ENCODE measurements around the gene LRRC18.

DNA sequence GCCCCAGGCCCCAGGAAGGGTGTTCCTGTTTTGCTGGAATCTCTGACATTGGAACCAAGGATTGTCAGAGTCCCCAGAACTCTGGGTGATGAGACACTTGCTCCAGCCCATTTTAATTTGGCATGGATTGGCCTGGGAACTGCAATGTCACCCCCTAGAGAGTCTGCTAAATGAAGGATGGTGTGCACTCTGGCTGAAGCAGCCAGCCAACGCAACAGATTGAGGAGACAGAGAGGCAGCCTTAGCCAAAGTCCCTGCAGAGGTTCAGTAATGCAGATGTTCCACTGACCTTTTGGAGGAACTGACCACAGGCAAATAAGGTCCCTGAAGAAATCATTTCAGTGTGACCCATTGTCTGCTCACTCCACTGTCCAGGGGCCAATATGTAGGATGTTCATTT is 13.4 kb downstream of the LRRC18 start:
- no peak for TF ChIP-seq EZH2 (IDR thresholded peaks at IDR 0.05)
- TF ChIP-seq, protein P1, sequence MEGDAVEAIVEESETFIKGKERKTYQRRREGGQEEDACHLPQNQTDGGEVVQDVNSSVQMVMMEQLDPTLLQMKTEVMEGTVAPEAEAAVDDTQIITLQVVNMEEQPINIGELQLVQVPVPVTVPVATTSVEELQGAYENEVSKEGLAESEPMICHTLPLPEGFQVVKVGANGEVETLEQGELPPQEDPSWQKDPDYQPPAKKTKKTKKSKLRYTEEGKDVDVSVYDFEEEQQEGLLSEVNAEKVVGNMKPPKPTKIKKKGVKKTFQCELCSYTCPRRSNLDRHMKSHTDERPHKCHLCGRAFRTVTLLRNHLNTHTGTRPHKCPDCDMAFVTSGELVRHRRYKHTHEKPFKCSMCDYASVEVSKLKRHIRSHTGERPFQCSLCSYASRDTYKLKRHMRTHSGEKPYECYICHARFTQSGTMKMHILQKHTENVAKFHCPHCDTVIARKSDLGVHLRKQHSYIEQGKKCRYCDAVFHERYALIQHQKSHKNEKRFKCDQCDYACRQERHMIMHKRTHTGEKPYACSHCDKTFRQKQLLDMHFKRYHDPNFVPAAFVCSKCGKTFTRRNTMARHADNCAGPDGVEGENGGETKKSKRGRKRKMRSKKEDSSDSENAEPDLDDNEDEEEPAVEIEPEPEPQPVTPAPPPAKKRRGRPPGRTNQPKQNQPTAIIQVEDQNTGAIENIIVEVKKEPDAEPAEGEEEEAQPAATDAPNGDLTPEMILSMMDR (IDR thresholded peaks at IDR 0.05 in 2 of 3, conservative IDR thresholded peaks at IDR 0.05 in 1 of 3; ENCODE audit: borderline replicate concordance in 1 of 3, insufficient read depth in 1 of 3, low read depth in 2 of 3, low read length in 2 of 3), result no peak
- TF ChIP-seq POLR2A (IDR thresholded peaks at IDR 0.05; ENCODE audit: borderline replicate concordance, extremely low read depth, insufficient read depth, insufficient read length), result no peak
- no peak for TF ChIP-seq ZNF274 (IDR thresholded peaks at IDR 0.05; ENCODE audit: low read depth, low read length)
- no peak for TF ChIP-seq CBX3 (IDR thresholded peaks at IDR 0.05; ENCODE audit: low read depth)
- no peak for TF ChIP-seq POLR2AphosphoS5 (IDR thresholded peaks at IDR 0.05; ENCODE audit: low read depth, low read length)
- TF ChIP-seq, protein P2, sequence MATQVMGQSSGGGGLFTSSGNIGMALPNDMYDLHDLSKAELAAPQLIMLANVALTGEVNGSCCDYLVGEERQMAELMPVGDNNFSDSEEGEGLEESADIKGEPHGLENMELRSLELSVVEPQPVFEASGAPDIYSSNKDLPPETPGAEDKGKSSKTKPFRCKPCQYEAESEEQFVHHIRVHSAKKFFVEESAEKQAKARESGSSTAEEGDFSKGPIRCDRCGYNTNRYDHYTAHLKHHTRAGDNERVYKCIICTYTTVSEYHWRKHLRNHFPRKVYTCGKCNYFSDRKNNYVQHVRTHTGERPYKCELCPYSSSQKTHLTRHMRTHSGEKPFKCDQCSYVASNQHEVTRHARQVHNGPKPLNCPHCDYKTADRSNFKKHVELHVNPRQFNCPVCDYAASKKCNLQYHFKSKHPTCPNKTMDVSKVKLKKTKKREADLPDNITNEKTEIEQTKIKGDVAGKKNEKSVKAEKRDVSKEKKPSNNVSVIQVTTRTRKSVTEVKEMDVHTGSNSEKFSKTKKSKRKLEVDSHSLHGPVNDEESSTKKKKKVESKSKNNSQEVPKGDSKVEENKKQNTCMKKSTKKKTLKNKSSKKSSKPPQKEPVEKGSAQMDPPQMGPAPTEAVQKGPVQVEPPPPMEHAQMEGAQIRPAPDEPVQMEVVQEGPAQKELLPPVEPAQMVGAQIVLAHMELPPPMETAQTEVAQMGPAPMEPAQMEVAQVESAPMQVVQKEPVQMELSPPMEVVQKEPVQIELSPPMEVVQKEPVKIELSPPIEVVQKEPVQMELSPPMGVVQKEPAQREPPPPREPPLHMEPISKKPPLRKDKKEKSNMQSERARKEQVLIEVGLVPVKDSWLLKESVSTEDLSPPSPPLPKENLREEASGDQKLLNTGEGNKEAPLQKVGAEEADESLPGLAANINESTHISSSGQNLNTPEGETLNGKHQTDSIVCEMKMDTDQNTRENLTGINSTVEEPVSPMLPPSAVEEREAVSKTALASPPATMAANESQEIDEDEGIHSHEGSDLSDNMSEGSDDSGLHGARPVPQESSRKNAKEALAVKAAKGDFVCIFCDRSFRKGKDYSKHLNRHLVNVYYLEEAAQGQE (IDR thresholded peaks at IDR 0.05; ENCODE audit: low read depth), result no peak
- TF ChIP-seq, protein P3, sequence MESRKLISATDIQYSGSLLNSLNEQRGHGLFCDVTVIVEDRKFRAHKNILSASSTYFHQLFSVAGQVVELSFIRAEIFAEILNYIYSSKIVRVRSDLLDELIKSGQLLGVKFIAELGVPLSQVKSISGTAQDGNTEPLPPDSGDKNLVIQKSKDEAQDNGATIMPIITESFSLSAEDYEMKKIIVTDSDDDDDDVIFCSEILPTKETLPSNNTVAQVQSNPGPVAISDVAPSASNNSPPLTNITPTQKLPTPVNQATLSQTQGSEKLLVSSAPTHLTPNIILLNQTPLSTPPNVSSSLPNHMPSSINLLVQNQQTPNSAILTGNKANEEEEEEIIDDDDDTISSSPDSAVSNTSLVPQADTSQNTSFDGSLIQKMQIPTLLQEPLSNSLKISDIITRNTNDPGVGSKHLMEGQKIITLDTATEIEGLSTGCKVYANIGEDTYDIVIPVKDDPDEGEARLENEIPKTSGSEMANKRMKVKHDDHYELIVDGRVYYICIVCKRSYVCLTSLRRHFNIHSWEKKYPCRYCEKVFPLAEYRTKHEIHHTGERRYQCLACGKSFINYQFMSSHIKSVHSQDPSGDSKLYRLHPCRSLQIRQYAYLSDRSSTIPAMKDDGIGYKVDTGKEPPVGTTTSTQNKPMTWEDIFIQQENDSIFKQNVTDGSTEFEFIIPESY (IDR thresholded peaks at IDR 0.05; ENCODE audit: extremely low read depth, insufficient replicate concordance, low read length), result no peak
- TF ChIP-seq SP1 (IDR thresholded peaks at IDR 0.05; ENCODE audit: low read depth), result no peak
- no peak for TF ChIP-seq CEBPB (IDR thresholded peaks at IDR 0.05; ENCODE audit: low read depth)
- TF ChIP-seq JUND (IDR thresholded peaks at IDR 0.05), result no peak

Data from HCT116 (cell line).